A549 treated with CORT108297 at 1 μM for 4 hours (cell line): ENCODE measurements around the gene NOP9. TPM values are rescaled to one million over a fixed set of nuclear protein-coding genes. Genes with fewer than 3 reads are reported as not detected.

Experiments used
- total RNA-seq: library from RNA; stranded (reverse); fragments of 200-300 nt; extraction: Qiagen RNA extraction; gene quantifications from 5 replicates; pipeline ENCODE4 v1.2.3, GENCODE V29; 2022

The NOP9 gene, protein sequence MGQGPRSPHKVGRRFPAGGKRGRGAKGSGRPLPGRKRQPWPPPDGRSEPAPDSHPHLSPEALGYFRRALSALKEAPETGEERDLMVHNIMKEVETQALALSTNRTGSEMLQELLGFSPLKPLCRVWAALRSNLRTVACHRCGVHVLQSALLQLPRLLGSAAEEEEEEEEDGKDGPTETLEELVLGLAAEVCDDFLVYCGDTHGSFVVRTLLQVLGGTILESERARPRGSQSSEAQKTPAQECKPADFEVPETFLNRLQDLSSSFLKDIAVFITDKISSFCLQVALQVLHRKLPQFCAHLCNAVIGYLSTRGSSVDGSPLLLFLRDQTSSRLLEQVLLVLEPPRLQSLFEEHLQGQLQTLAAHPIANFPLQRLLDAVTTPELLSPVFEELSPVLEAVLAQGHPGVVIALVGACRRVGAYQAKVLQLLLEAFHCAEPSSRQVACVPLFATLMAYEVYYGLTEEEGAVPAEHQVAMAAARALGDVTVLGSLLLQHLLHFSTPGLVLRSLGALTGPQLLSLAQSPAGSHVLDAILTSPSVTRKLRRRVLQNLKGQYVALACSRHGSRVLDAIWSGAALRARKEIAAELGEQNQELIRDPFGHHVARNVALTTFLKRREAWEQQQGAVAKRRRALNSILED
- total RNA-seq: 14.5 to 19.5 TPM (median 17.5 TPM) in 5 replicates

DNA sequence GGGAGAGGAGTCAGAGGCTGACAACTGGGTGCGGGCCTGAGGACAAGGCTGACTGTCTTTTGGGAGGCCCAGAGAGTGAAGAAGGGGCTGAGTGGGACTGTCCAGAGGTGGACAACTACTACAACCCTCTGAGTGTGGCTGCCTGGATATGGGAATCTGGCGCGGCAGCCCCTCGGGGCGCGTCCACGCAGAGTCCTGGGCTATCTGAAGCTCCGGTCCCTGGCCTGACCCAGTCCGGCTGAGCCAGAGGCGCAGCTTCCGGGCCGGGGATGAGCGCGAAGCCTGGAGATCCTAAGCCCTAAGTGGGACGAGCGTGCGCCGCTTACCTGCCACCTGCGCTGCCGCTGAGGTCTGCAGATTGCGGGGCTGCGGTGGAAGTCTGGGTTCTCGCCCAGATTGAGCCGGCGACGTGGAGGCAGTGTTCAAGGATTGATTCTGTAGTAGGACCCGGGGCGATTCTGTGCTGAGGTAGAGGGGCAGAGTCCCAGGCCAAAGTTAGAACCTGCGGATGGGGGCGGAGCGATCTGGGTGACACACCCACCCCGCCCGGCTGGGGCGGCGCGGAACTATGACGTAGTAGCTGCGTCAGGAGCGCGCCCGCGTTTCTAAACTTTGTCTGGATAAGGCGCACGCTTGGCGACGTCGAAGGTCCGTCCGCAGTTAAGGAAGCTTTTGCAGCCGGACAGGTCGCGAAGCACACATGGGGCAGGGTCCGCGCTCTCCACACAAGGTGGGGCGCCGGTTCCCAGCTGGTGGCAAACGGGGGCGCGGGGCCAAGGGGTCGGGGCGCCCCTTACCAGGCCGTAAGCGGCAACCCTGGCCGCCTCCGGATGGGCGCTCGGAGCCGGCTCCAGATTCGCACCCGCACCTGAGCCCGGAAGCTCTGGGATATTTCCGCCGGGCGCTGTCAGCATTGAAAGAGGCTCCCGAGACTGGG, at the start of gene NOP9, which contains the start of gene DHRS1:
TSS of gene NOP9 (plus strand) at position 596 of the 937 bp plus-strand sequence. CDS start at position 701, 105 bp downstream.
TSS of gene DHRS1 (minus strand) at position 526 of the 937 bp plus-strand sequence. CDS start 674 bp downstream, outside the sequence.

DNA sequence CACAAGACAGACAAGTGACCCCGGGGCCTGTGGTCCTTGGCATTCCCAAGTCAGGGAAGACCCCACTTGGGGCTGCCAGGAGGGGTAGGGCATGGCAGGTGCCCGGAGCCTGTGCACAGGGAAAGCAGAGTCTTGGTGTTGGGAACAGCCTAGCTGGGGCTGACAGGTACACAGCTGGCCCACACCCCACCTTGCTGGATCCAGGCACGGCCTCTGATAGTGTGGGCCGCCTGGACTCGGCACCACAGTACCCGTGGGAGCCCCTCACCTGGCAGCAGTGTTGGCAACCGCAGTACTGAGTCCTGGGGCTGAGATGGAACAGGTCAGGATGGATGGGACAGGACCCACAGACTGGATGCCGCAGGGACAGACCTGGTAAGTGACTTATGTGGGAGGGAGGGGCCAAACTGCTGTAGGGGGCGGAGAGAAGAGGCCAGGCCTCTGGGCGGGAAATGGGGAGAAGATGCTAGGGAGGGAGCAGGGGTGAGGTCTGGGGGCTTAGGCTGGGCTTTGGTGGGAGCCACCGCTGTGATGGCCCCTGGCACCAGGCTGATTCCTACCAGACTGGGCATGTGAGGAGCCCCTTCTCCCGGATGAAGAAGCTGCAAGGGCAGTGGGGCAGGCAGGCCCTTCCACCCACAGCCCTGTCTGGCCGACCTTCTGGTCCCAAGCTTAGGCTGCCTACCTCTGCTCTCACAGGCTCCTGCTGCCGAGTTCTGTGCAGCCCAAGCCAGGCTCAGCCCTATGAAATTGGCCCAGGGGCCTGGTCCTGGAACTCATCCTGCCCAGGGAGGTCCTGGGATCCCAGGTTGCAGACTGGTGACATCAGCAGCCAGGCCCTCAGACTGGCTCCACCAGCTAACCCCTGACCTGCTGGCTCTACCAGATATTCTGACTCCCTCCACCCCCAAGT, 36.6 kb upstream of the NOP9 start, which contains the start of gene TGM1:
TSS of gene TGM1 (minus strand) at position 357 of the 913 bp plus-strand sequence. CDS start 825 bp downstream, outside the sequence.

DNA sequence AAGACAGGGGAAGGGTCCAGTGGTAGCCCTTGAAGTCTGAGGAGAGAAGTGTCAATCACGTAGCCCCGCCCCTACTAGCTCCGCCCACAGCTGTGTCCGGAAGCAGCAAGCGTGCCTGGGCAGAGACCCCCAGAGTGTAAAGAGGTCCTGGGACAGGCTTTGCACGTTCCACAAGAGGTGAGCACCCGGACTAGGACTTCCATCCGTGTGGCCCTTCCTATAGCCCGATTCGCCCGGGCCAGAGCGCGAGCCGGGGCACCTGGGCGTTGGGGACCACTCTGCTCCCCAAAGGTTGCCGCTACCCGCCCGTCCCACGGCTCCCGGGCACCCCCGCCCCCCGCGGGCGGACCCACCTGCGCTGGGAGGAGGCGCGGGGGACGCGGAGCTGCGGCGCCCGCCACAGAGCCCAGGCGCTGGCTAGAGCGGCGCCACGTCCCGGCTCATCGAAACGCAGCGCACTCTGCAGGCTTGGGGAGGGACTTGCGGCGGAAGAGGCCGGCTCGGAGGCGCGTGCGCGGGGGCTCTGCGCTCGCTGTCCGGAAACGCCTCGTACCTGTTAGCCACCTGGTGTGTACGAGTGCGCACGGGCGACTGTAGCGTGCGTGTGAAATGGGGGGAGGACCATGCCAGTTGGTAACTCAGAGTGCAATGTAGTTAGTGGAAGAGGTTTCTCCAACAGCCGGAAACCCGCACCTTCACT, 28.4 kb upstream of the NOP9 start, which contains the start of gene RABGGTA:
TSS of gene RABGGTA (minus strand) at position 464 of the 700 bp plus-strand sequence. CDS start 482 bp downstream, outside the sequence.

DNA sequence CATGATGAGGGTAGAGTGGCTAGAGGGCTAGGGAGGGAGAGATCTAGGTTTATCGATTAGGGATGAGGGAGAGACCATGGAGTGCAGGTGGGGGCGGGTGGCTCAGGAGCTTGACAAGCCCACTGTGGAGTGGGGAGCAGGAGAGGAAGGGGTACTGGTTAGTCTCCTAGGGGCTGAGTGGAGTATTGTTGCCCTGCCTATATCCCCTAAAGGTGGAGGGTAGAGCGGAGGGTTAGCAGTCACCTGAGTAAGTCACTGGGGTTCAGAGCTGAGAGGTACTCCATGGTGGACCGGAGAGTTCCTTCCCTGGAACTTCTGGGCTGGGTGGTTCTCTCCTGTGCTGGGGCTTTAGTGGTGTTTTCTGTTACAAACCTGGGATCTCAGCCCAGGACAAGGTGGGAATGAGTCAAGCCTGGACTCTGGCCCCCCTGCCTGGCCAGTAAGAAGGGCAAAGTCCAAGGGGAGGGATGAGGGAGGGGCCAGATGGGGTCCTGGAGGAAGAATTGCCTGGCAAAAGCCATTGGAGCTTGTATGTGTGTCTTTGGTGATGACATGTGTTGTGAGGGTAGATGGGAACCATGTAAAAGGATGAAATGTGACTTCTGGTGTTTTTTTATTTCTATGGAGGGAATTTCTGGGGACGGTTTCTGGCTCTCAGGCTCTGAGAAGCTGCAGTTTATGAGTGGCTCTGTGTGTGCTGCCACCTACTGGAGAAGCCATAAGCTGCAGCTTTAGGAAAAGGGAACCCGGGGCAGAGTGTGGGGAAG, 8.1 kb downstream of the NOP9 start, which contains the start of gene CIDEB:
TSS of gene CIDEB (minus strand) at position 403 of the 767 bp plus-strand sequence. CDS start at position 284, 119 bp downstream.

DNA sequence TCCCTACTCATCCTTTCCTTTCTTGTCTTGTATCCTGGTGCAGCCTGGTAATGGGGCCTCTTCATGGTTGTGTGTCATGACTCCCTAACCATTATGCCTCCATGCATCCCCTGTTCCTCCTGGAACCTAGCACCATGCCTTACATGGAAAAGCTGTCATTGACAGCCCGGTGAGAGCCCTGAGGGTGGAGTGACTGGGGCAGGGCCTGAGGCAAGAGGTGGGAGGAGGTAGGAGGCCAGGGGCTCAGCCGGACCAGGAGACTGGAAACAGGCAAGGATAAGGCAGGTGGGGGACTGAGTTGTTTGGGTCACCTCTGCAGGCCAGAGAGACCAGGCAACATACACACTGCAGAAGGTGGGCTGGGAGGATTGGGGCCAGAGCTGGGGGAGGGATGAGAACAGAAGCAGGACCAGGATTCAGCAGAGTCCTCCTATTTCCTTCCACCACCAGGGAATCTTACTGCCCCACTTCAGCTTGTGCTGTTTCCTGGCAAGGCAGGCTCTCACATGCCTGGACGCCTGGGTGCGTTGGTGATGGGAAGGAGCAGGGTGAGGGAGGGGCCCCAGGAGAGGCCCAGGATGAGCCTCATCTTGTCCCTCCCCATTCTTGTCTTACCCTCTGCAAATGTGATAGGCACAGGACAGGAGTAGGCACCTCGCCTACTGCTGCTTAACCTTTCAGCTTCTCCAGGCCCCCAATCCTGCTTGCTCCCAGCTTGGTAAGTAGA, 10.1 kb downstream of the NOP9 start, which contains the start of gene LTB4R2:
TSS of gene LTB4R2 (plus strand) at position 603 of the 727 bp plus-strand sequence. CDS start 525 bp downstream, outside the sequence.

DNA sequence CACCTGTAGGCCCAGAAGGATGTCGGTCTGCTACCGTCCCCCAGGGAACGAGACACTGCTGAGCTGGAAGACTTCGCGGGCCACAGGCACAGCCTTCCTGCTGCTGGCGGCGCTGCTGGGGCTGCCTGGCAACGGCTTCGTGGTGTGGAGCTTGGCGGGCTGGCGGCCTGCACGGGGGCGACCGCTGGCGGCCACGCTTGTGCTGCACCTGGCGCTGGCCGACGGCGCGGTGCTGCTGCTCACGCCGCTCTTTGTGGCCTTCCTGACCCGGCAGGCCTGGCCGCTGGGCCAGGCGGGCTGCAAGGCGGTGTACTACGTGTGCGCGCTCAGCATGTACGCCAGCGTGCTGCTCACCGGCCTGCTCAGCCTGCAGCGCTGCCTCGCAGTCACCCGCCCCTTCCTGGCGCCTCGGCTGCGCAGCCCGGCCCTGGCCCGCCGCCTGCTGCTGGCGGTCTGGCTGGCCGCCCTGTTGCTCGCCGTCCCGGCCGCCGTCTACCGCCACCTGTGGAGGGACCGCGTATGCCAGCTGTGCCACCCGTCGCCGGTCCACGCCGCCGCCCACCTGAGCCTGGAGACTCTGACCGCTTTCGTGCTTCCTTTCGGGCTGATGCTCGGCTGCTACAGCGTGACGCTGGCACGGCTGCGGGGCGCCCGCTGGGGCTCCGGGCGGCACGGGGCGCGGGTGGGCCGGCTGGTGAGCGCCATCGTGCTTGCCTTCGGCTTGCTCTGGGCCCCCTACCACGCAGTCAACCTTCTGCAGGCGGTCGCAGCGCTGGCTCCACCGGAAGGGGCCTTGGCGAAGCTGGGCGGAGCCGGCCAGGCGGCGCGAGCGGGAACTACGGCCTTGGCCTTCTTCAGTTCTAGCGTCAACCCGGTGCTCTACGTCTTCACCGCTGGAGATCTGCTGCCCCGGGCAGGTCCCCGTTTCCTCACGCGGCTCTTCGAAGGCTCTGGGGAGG, 11.3 kb downstream of the NOP9 start, which contains the start of gene LTB4R:
TSS of gene LTB4R (plus strand) at position 857 of the 959 bp plus-strand sequence. CDS start 4,150 bp downstream, outside the sequence.

DNA sequence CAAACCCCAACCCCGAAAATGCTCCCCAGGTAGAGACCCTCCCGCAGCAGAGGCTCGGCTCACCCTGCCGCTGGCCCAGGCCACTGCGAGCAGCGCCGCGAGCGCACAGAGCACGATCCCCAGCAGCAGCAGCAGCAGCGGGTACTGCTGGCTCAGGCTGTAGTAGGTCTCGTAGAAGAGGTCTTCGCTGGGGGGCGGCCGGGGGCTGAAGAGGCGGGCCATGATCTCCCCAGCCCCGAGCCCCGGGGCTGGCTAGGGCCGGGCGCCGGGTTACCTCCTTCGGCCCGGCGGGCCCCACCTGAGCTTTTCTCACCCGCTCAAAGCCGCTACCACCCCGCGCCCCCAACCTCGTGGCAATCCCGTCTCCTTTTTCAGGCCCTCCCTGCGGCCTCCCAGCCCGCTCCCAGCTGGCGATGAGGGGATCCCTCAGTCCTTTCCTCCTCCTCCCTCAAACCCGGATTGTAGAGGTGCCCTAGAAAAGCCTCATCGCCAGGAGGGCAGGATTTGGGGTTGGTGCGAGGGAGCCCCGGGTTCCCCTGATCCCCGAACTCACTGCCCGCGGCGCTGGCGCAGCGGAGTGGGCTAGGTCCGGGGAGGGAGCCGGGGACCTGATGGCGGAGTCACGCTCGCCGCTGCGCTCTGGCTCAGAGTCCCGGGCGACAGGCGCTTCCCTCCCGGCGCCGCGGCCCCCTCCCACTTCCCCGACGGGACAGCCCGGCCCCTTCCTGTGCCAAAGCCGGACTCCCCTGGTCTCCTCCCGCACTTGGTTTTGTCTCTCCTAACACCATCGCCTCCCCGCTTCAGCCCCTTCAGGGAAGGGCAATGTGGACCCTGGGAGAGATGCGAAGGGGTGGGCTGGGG, 35.0 kb downstream of the NOP9 start, which contains the start of gene ADCY4:
TSS of gene ADCY4 (minus strand) at position 641 of the 861 bp plus-strand sequence. CDS start at position 222, 419 bp downstream.

DNA sequence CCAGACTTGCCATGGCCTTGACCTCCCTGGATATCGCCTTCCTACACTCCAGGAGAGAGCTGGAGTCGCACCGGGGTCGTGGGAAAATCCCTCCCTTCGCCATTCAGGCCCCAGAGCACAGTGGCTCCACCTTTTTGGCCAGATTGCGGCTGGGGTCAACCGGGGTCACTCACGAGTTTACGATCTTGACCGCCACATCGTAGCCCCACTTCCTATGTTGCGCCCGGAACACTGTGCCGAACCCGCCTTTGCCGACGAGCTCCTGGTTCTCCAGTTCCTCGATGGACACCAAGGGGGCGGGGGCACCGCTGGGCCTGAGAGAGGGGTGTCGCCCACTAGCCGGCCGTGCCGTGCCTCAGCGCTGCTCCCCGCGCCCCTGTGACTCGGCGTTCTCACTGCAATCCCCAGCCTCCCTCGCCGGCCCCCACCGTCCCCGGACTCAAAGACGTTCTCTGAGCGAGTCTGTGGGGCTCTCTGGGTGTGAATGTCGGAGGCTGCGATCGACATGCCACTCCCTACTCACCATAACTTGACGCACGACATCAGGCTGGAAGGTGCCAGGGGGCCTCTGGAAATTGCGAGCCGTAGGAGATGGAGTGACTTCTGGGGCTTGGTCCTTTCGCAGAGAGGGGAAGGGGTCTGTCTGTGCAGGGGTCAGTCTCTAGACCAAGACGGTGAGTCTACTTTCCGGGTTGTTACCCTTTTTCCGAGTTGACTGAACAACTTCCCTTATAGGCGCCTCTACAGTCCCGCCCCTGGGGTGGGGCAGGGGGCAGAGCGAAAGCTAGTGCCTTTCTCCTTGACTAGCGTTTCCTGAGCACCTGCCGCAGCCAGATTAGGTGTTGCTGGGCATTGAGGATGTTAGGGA, 39.9 kb downstream of the NOP9 start, which contains the start of gene RIPK3:
TSS of gene RIPK3 (minus strand) at position 708 of the 868 bp plus-strand sequence. CDS start at position 543, 165 bp downstream.

Other genes with a start within 250 kb of the NOP9 start
- gene CARMIL3, start 247.8 kb upstream of the NOP9 start, total RNA-seq: 0.40 to 0.58 TPM (median 0.50 TPM) in 5 replicates
- 0.05 TPM in 1 of 5 replicates, not detected in the others for gene CPNE6, start 228.3 kb upstream of the NOP9 start, total RNA-seq
- gene PCK2, start 205.5 kb upstream of the NOP9 start, total RNA-seq: 15.8 to 22.3 TPM (median 20.7 TPM) in 5 replicates
- gene DCAF11, start 185.1 kb upstream of the NOP9 start, total RNA-seq: 19.4 to 24.7 TPM (median 20.5 TPM) in 5 replicates
- 0.60 to 1.1 TPM (median 0.97 TPM) in 5 replicates for gene NRL, start 184.9 kb upstream of the NOP9 start, total RNA-seq
- gene FITM1, start 169.2 kb upstream of the NOP9 start, total RNA-seq: 0.07 to 0.15 TPM in 2 of 5 replicates, not detected in the others
- 161 to 192 TPM (median 170 TPM) in 5 replicates for gene PSME1, start 163.7 kb upstream of the NOP9 start, total RNA-seq
- gene EMC9, start 158.3 kb upstream of the NOP9 start, total RNA-seq: 49.0 to 66.1 TPM (median 64.4 TPM) in 5 replicates
- gene PSME2, start 153.2 kb upstream of the NOP9 start, total RNA-seq: 158 to 201 TPM (median 173 TPM) in 5 replicates
- 19.4 to 37.6 TPM (median 29.7 TPM) in 5 replicates for gene RNF31, start 152.4 kb upstream of the NOP9 start, total RNA-seq
- gene IRF9, start 138.6 kb upstream of the NOP9 start, total RNA-seq: 17.6 to 21.5 TPM (median 19.7 TPM) in 5 replicates
- 2.6 to 8.3 TPM (median 4.8 TPM) in 5 replicates for gene REC8, start 127.8 kb upstream of the NOP9 start, total RNA-seq
- gene IPO4, start 111.0 kb upstream of the NOP9 start, total RNA-seq: 78.9 to 89.8 TPM (median 88.2 TPM) in 5 replicates
- 62.6 to 70.9 TPM (median 69.7 TPM) in 5 replicates for gene TM9SF1, start 104.4 kb upstream of the NOP9 start, total RNA-seq
- gene TSSK4, start 94.2 kb upstream of the NOP9 start, total RNA-seq: not detected in 5 replicates
- 75.4 to 107 TPM (median 77.3 TPM) in 5 replicates for gene CHMP4A, start 86.4 kb upstream of the NOP9 start, total RNA-seq
- 30.3 to 32.5 TPM (median 31.5 TPM) in 5 replicates for gene MDP1, start 83.8 kb upstream of the NOP9 start, total RNA-seq
- 441 to 466 TPM (median 453 TPM) in 5 replicates for gene NEDD8, start 67.5 kb upstream of the NOP9 start, total RNA-seq
- 55.1 to 62.8 TPM (median 56.6 TPM) in 5 replicates for gene GMPR2, start 66.9 kb upstream of the NOP9 start, total RNA-seq
- 34.5 to 39.1 TPM (median 37.5 TPM) in 5 replicates for gene TINF2, start 57.2 kb upstream of the NOP9 start, total RNA-seq
- 0.65 to 1.3 TPM (median 1.1 TPM) in 5 replicates for gene TGM1, start 36.7 kb upstream of the NOP9 start, total RNA-seq
- 14.9 to 18.6 TPM (median 18.0 TPM) in 5 replicates for gene RABGGTA, start 28.3 kb upstream of the NOP9 start, total RNA-seq
- gene DHRS1, start 70 bp upstream of the NOP9 start, total RNA-seq: 11.3 to 14.7 TPM (median 12.9 TPM) in 5 replicates
- 0.18 to 0.66 TPM (median 0.20 TPM) in 5 replicates for gene CIDEB, start 8.1 kb downstream of the NOP9 start, total RNA-seq
- 2.2 to 6.0 TPM (median 5.7 TPM) in 5 replicates for gene LTB4R2, start 10.3 kb downstream of the NOP9 start, total RNA-seq
- 3.7 to 7.0 TPM (median 6.4 TPM) in 5 replicates for gene LTB4R, start 11.7 kb downstream of the NOP9 start, total RNA-seq
- gene ADCY4, start 35.2 kb downstream of the NOP9 start, total RNA-seq: not detected in 5 replicates
- not detected in 5 replicates for gene RIPK3, start 40.1 kb downstream of the NOP9 start, total RNA-seq
- 0.10 to 0.41 TPM (median 0.23 TPM) in 5 replicates for gene NFATC4, start 68.3 kb downstream of the NOP9 start, total RNA-seq
- 0.15 to 0.25 TPM (median 0.21 TPM) in 5 replicates for gene NYNRIN, start 99.2 kb downstream of the NOP9 start, total RNA-seq
- gene CBLN3, start 129.8 kb downstream of the NOP9 start, total RNA-seq: 0.81 to 1.5 TPM (median 1.4 TPM) in 5 replicates
- gene KHNYN, start 130.1 kb downstream of the NOP9 start, total RNA-seq: 23.0 to 32.2 TPM (median 27.1 TPM) in 5 replicates
- gene SDR39U1, start 142.9 kb downstream of the NOP9 start, total RNA-seq: 42.4 to 55.2 TPM (median 51.6 TPM) in 5 replicates
- gene CMA1, start 208.4 kb downstream of the NOP9 start, total RNA-seq: not detected in 5 replicates